ENCODE data around the gene SPTBN4. TPM values are rescaled to one million over a fixed set of nuclear protein-coding genes. Genes with fewer than 3 reads are reported as not detected.
"Not testable (repeated sequence)": the region's sequence is repeated elsewhere in the genome, so short reads cannot be mapped to it uniquely, and the experiment has no call there.

Gene SPTBN4
- total RNA-seq, 2 donors from 2014 or later, result 1.7 to 2.7 TPM

GRCh38 chr19:40616941-40617340 is 150.1 kb downstream of the SPTBN4 start:
- intact Hi-C loops (cut with DNase I), result no loop called here
- DNase-seq (ENCODE audit: low spot score), result no peak

- DNase-seq (ENCODE audit: low spot score), result no peak
- intact Hi-C loops (cut with DNase I), result no loop called here
These were observed 151.2 kb downstream of the SPTBN4 start for GRCh38 chr19:40617961-40618360.

- no peak for DNase-seq (ENCODE audit: low spot score)
- intact Hi-C loops (cut with DNase I), result loop anchor here in 1 of 2 donors (10.0 kb wide), 1 partner anchor 305 kb away; no protein-coding TSS in a partner anchor
These were observed 152.7 kb downstream of the SPTBN4 start for GRCh38 chr19:40619333-40620160.

- DNase-seq (ENCODE audit: low spot score), result no peak
- intact Hi-C loops (cut with DNase I), result loop anchor here in 1 of 2 donors (10.0 kb wide), 1 partner anchor 305 kb away; no protein-coding TSS in a partner anchor
These were observed 153.3 kb downstream of the SPTBN4 start for GRCh38 chr19:40620161-40620485.

GRCh38 chr19:40621283-40621682 is 154.5 kb downstream of the SPTBN4 start:
- DNase-seq (ENCODE audit: low spot score), result no peak

GRCh38 chr19:40621966-40622772 is 155.4 kb downstream of the SPTBN4 start:
- intact Hi-C loops (cut with DNase I), result loop anchor here in 1 of 2 donors (10.0 kb wide), 1 partner anchor 307 kb away; no protein-coding TSS in a partner anchor
- DNase-seq (ENCODE audit: low spot score), result no peak

More at GRCh38 chr19:40621283-40621682, 154.5 kb downstream of the SPTBN4 start:
- intact Hi-C loops (cut with DNase I), result loop anchor here in 1 of 2 donors (10.0 kb wide), 1 partner anchor 306 kb away; no protein-coding TSS in a partner anchor

GRCh38 chr19:40622773-40623075 is 155.9 kb downstream of the SPTBN4 start:
- DNase-seq (ENCODE audit: low spot score), result no peak
- intact Hi-C loops (cut with DNase I), result loop anchor here in 1 of 2 donors (10.0 kb wide), 1 partner anchor 308 kb away; no protein-coding TSS in a partner anchor

GRCh38 chr19:40623403-40624251 is 156.8 kb downstream of the SPTBN4 start:
- peak; percentile 89 for DNase-seq (ENCODE audit: low spot score)
- intact Hi-C loops (cut with DNase I), result loop anchor here in 1 of 2 donors (10.0 kb wide), 1 partner anchor 309 kb away; no protein-coding TSS in a partner anchor

- not testable (repeated sequence) for DNase-seq (ENCODE audit: low spot score)
- intact Hi-C loops (cut with DNase I), result loop anchor here in 1 of 2 donors (10.0 kb wide), 1 partner anchor 310 kb away; no protein-coding TSS in a partner anchor
These were observed 157.8 kb downstream of the SPTBN4 start for GRCh38 chr19:40624369-40625153.

GRCh38 chr19:40625406-40626120 is 158.8 kb downstream of the SPTBN4 start:
- DNase-seq (ENCODE audit: low spot score), result no peak
- intact Hi-C loops (cut with DNase I), result loop anchor here in 1 of 2 donors (10.0 kb wide), 1 partner anchor 311 kb away; no protein-coding TSS in a partner anchor

Other genes with a start within 250 kb of the SPTBN4 start
- gene TTC9B, start 248.6 kb upstream of the SPTBN4 start, total RNA-seq, result not detected
- under 1 TPM in 1 of 2 donors, not detected in 1; 0.42 TPM for gene CCNP, start 240.3 kb upstream of the SPTBN4 start, total RNA-seq
- 10 to 100 TPM; 80.4 to 85.1 TPM for gene AKT2, start 181.7 kb upstream of the SPTBN4 start, total RNA-seq
- 10 to 100 TPM; 13.2 to 16.9 TPM for gene C19orf47, start 118.6 kb upstream of the SPTBN4 start, total RNA-seq
- 100 to 1,000 TPM; 153 to 281 TPM for gene PLD3, start 118.3 kb upstream of the SPTBN4 start, total RNA-seq
- under 1 TPM in 1 of 2 donors, not detected in 1; 0.29 TPM for gene HIPK4, start 76.8 kb upstream of the SPTBN4 start, total RNA-seq
- 1 to 10 TPM; 3.4 to 3.5 TPM for gene PRX, start 53.6 kb upstream of the SPTBN4 start, total RNA-seq
- gene SERTAD1, start 41.0 kb upstream of the SPTBN4 start, total RNA-seq, result 10 to 100 TPM; 12.2 to 16.2 TPM
- gene SERTAD3, start 22.7 kb upstream of the SPTBN4 start, total RNA-seq, result 10 to 100 TPM; 33.8 to 48.6 TPM
- 10 to 100 TPM; 77.4 to 88.1 TPM for gene BLVRB, start 1.3 kb upstream of the SPTBN4 start, total RNA-seq
- 10 to 100 TPM; 43.8 to 45.3 TPM for gene SHKBP1, start 109.9 kb downstream of the SPTBN4 start, total RNA-seq
- 100 to 1,000 TPM; 200 to 265 TPM for gene LTBP4, start 134.4 kb downstream of the SPTBN4 start, total RNA-seq
- 10 to 100 TPM; 54.0 to 62.6 TPM for gene NUMBL, start 223.7 kb downstream of the SPTBN4 start, total RNA-seq
- gene COQ8B, start 249.9 kb downstream of the SPTBN4 start, total RNA-seq, result 10 to 100 TPM; 21.5 to 29.9 TPM

All from posterior vena cava (tissue), 2 donors.